Bronchial epithelial cell (primary cell): ENCODE measurements around the gene GNG7. TPM values are rescaled to one million over a fixed set of nuclear protein-coding genes. Genes with fewer than 3 reads are reported as not detected.

Experiments
- DNase-seq: peaks from one replicate; pipeline ENCODE4 v3.0.0-alpha.2; 2010; ENCODE audit warnings: low read depth
- FAIRE-seq: peaks from 2 replicates; lab custom pipeline; 2011; peaks lifted over from hg19 to GRCh38; lab: Jason Lieb, UNC
- H3K27me3 ChIP-seq: 2 replicates; pipeline ENCODE4 v1.5.1; 2011; ENCODE audit warnings: low read length; ENCODE audit not compliant: control insufficient read depth, insufficient read depth
- H3K36me3 ChIP-seq: 2 replicates; pipeline ENCODE4 v1.5.1; 2011; ENCODE audit warnings: low read length; ENCODE audit not compliant: control insufficient read depth, insufficient read depth
- H3K4me3 ChIP-seq: 2 replicates; pipeline ENCODE4 v1.5.1; 2011; ENCODE audit warnings: mild to moderate bottlenecking, low read depth, low read length, control low read depth
- total RNA-seq: library from RNA; depleted of rRNA; stranded (reverse); fragments of >200 nt; gene quantifications from 2 replicates; pipeline ENCODE4 v1.2.1, GENCODE V29; 2014
- TF ChIP-seq, protein P1 (sequence below): IDR thresholded peaks from 2 replicates; pipeline ENCODE4 v1.5.1; 2011; ENCODE audit warnings: mild to moderate bottlenecking, moderate library complexity, low read length, control low read depth, inconsistent platforms; ENCODE audit not compliant: insufficient read depth, severe bottlenecking

The GNG7 gene
- total RNA-seq, 1 donor from 2014 or later: under 0.01 TPM

DNA sequence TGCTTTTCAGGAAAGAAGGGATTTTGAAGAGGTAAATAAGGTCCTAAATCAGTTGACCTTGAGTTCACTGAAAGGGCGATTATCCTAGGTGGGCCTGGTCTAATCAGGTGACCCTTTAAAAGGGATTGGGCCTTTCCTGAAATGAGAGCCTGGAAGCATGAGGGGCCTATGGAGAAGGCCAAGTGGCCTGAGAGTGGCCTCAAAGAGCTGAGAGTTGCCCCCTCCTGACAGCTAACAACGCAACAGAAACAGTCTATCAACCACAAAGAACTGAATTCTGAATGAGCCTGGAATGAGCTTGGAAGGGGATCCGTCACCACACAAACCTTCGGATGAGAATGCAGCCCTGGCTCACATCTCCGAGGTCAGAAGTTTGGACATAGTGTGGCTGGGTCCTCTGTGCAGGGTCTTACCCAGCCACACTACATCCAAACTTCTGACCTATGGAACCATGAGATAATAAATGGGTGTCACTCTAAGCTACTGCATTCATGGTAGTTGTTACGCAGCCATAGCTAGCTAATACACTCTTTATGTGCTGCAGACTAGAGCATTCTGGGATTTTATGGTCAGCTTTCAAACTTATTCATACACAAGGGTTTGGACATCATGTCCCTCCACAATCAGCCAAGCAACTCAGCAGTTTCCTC, 72.0 kb downstream of the GNG7 start:
- FAIRE-seq (no peak), DNase-seq (no peak)
- Histone ChIP-seq H3K36me3 (no peaks in the 10 kb centered on the region), H3K4me3 (no peak overlapping the region), H3K27me3 (no peaks in the 10 kb centered on the region)
- TF ChIP-seq, protein P1, sequence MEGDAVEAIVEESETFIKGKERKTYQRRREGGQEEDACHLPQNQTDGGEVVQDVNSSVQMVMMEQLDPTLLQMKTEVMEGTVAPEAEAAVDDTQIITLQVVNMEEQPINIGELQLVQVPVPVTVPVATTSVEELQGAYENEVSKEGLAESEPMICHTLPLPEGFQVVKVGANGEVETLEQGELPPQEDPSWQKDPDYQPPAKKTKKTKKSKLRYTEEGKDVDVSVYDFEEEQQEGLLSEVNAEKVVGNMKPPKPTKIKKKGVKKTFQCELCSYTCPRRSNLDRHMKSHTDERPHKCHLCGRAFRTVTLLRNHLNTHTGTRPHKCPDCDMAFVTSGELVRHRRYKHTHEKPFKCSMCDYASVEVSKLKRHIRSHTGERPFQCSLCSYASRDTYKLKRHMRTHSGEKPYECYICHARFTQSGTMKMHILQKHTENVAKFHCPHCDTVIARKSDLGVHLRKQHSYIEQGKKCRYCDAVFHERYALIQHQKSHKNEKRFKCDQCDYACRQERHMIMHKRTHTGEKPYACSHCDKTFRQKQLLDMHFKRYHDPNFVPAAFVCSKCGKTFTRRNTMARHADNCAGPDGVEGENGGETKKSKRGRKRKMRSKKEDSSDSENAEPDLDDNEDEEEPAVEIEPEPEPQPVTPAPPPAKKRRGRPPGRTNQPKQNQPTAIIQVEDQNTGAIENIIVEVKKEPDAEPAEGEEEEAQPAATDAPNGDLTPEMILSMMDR: no peak

DNA sequence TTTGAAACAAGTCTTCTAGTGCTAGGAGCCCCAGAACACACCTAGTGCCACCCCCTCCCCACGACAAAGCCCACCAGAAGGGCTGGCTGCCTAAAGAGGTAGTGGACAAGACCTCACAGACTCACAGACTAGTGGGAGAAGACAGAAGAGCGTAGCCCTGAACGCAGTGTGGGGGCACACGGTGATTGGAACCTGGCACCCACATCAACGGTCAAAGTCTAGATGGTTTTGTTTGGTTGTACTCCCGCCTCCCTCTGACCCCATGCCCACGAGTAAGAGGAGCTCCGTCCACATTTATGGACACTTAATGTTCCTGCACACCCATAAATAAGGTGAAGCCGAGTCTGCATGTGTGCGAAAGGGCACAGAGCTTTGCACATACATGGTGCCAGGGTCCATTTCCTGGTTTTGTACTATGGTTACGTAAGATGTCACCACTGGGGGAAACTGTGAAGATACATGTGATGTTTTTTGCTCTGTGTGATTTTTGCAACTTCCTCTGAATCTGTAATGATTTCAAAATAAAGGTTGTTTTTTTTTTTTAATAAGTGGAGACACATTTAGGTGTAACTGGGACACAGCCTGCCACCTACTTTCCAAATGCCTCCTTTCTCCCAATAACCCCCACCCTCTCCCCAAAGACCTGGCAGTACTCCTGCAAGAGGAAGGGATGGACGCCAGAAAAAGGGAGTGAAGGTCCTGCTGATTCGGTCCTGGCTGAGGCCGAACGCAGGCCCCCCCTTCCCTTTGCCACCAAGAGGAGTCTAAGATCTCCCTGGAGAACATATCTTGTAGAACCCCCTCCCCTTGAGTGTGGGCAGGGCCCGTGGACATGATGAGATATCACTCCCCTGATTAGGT, 72.8 kb downstream of the GNG7 start:
- Histone ChIP-seq H3K36me3 (no peaks in the 10 kb centered on the region), H3K4me3 (no peak overlapping the region), H3K27me3 (no peaks in the 10 kb centered on the region)
- no peak for DNase-seq
- FAIRE-seq: peak; percentile 68
- TF ChIP-seq, protein P1: no peak

DNA sequence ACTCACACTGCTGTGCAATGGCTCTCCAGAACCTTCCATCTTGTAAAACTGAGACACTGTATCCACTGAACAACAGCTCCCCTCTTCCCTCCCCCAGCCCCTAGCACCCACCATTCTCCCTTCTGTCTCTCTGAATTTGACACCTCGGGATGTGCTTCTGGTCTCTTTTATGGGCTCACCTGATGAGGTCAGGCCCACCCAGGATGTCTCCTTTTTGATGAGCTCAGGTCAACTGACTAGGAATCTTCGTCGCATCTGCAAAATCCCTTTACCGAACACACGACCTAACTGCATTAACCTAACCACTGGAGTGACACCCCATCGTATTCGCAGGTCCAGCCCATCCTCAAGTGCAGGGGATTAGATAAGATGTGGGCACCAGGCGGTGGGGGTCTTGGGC, 73.9 kb downstream of the GNG7 start:
- DNase-seq (no peak), FAIRE-seq (peak; percentile 18)
- no peaks in the 10 kb centered on the region for H3K27me3 ChIP-seq
- H3K36me3 ChIP-seq: no peaks in the 10 kb centered on the region
- TF ChIP-seq, protein P1: no peak
- no peak overlapping the region for H3K4me3 ChIP-seq

DNA sequence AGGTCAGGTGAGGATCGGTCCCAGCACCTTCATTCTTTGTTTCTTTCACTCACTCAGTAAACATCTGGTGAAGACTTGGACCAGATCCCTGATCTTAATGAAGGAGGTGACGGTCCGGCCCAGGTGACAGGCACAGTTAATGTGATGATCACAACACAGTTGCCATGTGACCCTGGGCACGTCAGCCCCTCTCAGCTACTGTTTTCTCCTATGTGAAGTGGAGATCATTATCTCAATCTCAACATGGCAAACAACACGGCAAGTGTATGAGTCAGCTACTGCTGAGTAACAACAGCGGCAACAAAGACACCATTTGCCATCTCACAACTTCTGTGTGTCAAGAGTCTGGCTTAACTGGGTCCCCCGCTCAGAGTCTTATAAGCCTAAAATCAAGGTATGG, 74.6 kb downstream of the GNG7 start:
- no peaks in the 10 kb centered on the region for H3K36me3 ChIP-seq
- DNase-seq (peak; percentile 49), FAIRE-seq (no peak)
- TF ChIP-seq, protein P1: no peak
- no peak overlapping the region for H3K4me3 ChIP-seq
- no peaks in the 10 kb centered on the region for H3K27me3 ChIP-seq

DNA sequence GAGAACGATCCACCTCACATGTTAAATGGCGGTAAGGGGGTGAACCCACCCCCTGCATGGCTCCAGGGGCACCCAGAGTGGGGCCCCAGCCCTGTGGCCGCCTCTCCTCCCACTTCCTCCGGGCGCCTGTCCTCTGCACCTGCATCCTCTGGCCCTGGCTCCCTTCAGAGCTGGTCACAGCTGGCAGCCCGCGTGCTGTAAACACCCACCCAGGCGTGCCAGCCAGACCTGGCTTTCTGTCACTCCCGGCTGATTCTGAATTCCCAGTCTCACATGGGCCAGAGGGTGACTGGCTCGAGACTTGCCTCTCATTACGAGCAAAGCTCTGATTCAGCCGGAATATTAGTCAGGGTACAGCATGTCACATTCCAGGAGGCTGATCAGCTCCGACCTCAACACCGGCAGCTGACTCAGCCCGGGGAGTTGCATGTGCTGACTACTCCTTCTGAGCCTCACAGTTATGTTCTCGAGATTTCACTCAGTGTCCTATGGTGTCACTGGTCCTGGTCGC, 75.1 kb downstream of the GNG7 start:
- Histone ChIP-seq H3K27me3 (no peaks in the 10 kb centered on the region), H3K4me3 (no peak overlapping the region), H3K36me3 (no peaks in the 10 kb centered on the region)
- TF ChIP-seq, protein P1: no peak
- DNase-seq (peak; percentile 98), FAIRE-seq (peak; percentile 98)
